GM12878 (cell line): Measurements from ENCODE around the gene PCSK1N.

ENCODE experiments used
- ATF3 ChIP-seq: IDR thresholded peaks from 2 replicates; pipeline ENCODE4 v1.6.1; 2011; ENCODE audit warnings: low read depth, mild to moderate bottlenecking, low read length, moderate library complexity, borderline replicate concordance; ENCODE audit errors: extremely low read depth
- CREB1 ChIP-seq: IDR thresholded peaks from 2 replicates; pipeline ENCODE4 v1.6.1; 2012; ENCODE audit warnings: low read depth, mild to moderate bottlenecking, inconsistent platforms
- CTCF ChIP-seq, 3 experiments: IDR thresholded peaks in 2 of 3; conservative IDR thresholded peaks in 1 of 3; 2 replicates each; pipeline ENCODE4 v1.5.1; 2011; ENCODE audit warnings: low read depth in 3 of 3, low read length in 3 of 3, mild to moderate bottlenecking in 3 of 3, control low read depth in 2 of 3, moderate library complexity in 2 of 3, inconsistent platforms in 1 of 3, mixed read lengths in 1 of 3; ENCODE audit not compliant: control insufficient read depth in 2 of 3, insufficient read depth in 1 of 3; ENCODE audit errors: extremely low read depth in 1 of 3
- POLR2A ChIP-seq: IDR thresholded peaks from 2 replicates; pipeline ENCODE4 v1.6.1; 2011; ENCODE audit warnings: low read depth, mild to moderate bottlenecking, low read length
- SMAD1 ChIP-seq: fragments of 450-650 bp; IDR thresholded peaks from 2 replicates; pipeline ENCODE4 v1.6.1; 2018; ENCODE audit warnings: mild to moderate bottlenecking, low read depth; ENCODE audit not compliant: partially characterized antibody
- TF ChIP-seq, protein P1 (sequence below): IDR thresholded peaks from 2 replicates; pipeline ENCODE4 v1.6.1; 2011; ENCODE audit warnings: low read depth, low read length, improper control_type of control experiment, borderline replicate concordance

DNA sequence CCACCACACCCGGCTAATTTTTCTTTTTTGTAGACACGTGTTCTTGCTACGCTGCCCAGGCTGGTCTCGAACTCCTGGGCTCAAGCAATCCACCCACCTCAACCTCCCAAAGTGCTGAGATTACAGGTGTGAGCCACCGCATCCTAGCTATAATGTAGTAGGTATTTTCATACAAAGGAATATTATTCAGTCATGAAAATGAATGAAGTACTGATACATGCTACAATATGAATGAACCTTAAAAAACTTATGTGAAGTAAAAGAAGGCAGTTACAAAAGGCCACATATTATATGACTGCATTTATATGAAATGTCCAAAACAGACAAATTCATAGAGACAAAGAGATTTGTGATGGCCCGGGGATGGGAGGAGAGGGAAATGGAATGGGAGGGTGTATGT lies 53.7 kb downstream of the PCSK1N start:
- no peak for TF ChIP-seq CREB1
- no peak for TF ChIP-seq SMAD1
- no peak for TF ChIP-seq ATF3
- TF ChIP-seq, protein P1, sequence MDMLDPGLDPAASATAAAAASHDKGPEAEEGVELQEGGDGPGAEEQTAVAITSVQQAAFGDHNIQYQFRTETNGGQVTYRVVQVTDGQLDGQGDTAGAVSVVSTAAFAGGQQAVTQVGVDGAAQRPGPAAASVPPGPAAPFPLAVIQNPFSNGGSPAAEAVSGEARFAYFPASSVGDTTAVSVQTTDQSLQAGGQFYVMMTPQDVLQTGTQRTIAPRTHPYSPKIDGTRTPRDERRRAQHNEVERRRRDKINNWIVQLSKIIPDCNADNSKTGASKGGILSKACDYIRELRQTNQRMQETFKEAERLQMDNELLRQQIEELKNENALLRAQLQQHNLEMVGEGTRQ, result no peak
- TF ChIP-seq CTCF (IDR thresholded peaks at IDR 0.05 in 2 of 3, conservative IDR thresholded peaks at IDR 0.05 in 1 of 3; ENCODE audit: control insufficient read depth in 2 of 3, extremely low read depth in 1 of 3, insufficient read depth in 1 of 3, low read depth in 3 of 3, low read length in 3 of 3), result no peak
- TF ChIP-seq POLR2A, result no peak
